GM20431 (cell line): ENCODE results near the gene DFFB.

ENCODE experiments used
- in situ Hi-C: fragments of 300-500 bp; cut with MseI, MboI; formaldehyde crosslinking; loops from one replicate; pipeline ENCODE4 v1.15.0; 2020; ENCODE audit warnings: low sequenced_read_pairs; ENCODE audit not compliant: unreplicated experiment

The DFFB gene

DNA sequence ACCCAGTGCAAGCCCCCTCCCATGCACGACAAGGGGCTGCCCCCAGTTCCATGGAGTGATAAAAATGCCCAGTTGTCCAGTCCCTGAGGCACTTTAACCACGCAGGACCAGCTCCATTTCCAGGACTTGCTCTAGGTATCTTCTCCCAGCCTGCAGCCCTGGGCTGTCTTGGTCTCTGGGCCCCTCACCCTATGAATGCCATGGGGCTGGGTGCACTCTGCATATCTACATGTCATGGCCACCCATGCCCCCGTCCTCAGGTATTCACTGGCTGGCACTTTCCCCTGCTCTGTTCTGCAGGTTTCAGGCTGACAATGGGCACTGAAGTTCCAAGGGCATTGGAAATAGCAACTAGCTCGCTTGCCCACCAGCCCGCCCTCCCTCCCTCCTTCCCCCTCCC lies 62.4 kb downstream of the DFFB start:
- in situ Hi-C loops, result loop anchor here (25.0 kb wide), 1 partner anchor 1818 kb away; no protein-coding TSS in a partner anchor

DNA sequence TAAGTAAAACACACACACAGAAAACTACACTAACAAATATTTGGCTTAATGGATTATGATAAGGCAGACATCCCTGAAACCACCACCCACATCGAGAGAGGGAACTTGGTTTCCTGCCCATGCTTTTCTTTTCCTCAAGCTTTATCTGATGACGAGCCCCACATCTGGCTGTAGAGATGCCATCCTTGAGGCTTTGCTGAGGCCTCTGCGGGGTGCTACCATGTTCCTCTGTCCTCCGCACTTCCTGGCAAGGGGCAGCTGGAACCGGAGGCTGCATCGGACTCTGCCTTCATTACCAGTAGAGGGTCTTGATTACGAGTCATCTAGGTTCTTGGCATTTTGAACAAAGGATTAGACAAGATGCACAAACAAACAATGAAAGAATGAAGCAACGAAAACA lies 64.5 kb downstream of the DFFB start:
- in situ Hi-C loops, result loop anchor here (25.0 kb wide), 1 partner anchor 1816 kb away; no protein-coding TSS in a partner anchor

- in situ Hi-C loops, result loop anchor here (25.0 kb wide), 1 partner anchor 1815 kb away; no protein-coding TSS in a partner anchor
Observed at GRCh38 chr1:3922201-3922725, 65.0 kb downstream of the DFFB start.

- in situ Hi-C loops, result loop anchor here (25.0 kb wide), 1 partner anchor 1814 kb away; no protein-coding TSS in a partner anchor
Observed at GRCh38 chr1:3922851-3923250, 65.6 kb downstream of the DFFB start.

DNA sequence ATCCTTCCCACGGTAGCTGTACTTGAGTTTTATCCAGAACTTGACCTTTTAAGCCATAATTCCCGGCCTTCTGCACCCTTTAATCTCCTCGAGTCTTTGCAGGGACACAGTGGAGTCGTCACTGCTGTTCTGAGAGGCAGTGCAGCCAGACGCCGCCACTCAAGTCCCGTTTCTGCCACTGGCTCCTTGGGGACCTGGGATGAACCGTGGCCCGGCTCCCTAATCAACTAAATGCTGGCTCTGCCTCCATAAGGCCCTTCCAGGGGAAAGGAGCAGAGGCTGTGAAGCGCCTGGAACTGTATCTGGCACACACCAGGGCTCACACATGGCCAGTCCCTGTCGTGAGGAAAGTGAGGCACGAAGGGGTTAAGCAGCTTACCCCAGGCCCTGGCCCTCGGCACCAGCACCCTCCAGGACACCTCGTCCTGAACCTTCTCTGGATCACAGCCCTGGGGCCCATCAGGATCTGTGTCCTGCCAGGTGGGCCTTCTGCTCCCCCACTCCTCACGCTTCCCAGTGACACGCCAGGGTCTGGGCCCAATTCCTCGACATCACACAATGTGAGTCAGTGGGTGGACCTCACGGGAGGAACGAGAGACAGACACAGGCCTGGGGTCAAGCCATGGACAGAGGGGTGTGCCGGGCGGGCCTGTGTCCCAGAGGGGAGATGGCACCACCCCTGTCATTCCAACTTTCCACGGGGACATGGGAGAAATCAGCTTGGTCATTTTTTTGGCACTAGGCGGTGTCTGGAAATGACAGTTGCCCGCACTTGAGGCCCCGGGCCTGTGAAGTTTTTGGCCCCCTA lies 66.3 kb downstream of the DFFB start:
- in situ Hi-C loops, result loop anchor here (25.0 kb wide), 1 partner anchor 1814 kb away; no protein-coding TSS in a partner anchor

- in situ Hi-C loops, result loop anchor here (25.0 kb wide), 1 partner anchor 1813 kb away; no protein-coding TSS in a partner anchor
Observed at GRCh38 chr1:3924186-3924824, 67.0 kb downstream of the DFFB start.

DNA sequence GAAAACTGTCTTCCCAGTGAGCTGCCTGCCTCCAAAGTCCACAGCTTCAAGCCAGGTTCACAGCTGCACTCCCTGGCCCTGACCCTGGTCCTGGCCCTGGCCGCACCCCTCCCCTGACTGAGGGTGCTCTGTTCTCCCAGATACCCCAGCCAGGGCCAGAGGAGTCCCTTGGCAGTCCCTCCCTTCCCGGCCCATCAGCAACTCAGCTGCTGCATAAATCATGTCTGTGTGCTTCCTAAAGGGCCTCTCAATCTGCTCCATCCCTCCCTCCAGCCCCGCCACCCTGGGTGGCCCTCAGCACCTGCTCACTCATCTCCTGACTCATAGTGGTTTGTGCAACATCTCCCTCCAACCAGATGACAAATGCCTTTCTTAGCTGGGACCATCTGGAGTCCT lies 67.5 kb downstream of the DFFB start:
- in situ Hi-C loops, result loop anchor here (25.0 kb wide), 1 partner anchor 1812 kb away; no protein-coding TSS in a partner anchor

- in situ Hi-C loops, result no loop called here
Observed at GRCh38 chr1:3925256-3925655, 68.0 kb downstream of the DFFB start.

GRCh38 chr1:3925762-3926161 lies 68.5 kb downstream of the DFFB start:
- in situ Hi-C loops, result no loop called here

- in situ Hi-C loops, result no loop called here
Observed at GRCh38 chr1:3926956-3927355, 69.7 kb downstream of the DFFB start.

DNA sequence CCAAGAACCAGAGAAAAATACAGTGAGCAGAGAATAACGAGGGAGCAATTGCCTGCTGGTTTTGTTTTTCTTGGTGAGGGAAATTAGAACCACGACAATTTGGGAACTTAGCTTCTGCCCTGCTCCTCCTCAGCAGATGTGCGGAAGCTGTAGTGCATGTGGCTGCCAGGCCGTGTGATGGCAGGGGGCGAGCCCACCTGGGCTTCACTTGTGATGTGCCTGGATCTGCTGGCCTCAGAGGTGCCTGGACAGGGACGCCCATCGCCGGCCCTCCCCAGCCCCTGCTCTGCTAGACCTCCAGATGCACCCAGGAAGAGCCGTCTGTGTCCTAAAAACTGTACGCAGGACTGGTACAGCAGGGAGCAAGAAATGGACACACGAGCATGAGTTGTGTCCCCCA lies 71.3 kb downstream of the DFFB start:
- in situ Hi-C loops, result no loop called here

- in situ Hi-C loops, result no loop called here
Observed at GRCh38 chr1:3929126-3929525, 71.8 kb downstream of the DFFB start.

GRCh38 chr1:3930301-3931006 lies 73.2 kb downstream of the DFFB start:
- in situ Hi-C loops, result no loop called here

DNA sequence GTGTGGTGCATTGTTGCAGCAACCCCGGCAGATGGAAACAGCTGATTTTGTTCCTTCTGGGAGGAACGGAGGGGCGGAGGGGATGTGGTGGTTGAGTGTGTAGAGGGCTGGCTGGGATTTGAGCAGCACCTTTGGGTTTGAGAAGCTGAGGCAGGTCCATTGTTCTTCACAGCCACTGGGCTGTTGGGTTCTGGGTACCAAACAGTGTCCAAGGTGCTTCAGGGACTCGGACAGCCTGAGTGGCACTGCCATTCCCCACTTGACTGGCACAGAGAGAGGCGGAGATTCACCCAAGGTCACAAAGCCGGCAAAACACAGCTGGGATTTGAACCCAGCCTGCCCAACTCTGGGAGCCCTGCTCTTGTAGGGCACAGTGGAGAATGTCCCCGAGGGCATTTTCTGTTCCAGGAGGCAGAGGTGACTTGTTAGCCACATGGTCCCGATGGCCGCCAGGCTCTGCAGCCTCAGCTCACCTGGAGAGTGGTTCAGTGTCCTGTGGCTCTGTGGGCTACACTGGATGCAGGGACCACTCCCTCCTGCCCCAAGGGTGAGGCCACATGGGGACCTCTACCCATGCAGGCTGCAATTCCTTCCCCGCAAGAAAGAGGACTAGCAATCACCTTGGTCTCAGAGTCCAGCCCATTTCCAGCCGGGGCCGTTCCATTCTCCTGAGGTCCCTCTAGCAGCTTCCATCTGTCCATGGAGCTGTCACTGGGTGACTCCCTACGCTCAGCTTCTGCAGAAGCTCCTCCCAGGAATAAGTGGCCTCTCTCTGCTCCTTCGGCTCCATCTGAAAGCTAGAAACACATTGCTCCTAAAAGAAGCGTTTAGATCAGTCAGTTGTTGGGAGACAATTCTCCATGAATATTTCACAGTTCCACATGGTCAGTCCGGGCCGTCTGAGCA lies 74.0 kb downstream of the DFFB start:
- in situ Hi-C loops, result no loop called here

- in situ Hi-C loops, result no loop called here
Observed at GRCh38 chr1:3932156-3932919, 75.1 kb downstream of the DFFB start.
